Upper lobe of left lung (tissue), 6 donors: ENCODE data around the gene POLE. TPM values are rescaled to one million over a fixed set of nuclear protein-coding genes. Genes with fewer than 3 reads are reported as not detected.
"Not testable (repeated sequence)": the region's sequence is repeated elsewhere in the genome, so short reads cannot be mapped to it uniquely, and the experiment has no call there.

Source experiments
- ATAC-seq, 2 donors: fragments of 200-7000 bp; cut with Tn5 transposase; one replicate each; pipeline ENCODE4 v1.9.1; 2022; ENCODE audit warnings: mild to moderate bottlenecking in 2 of 2, moderate library complexity in 2 of 2; ENCODE audit not compliant: low FRiP score in 2 of 2
- DNase-seq, 2 donors: peaks; one replicate each; pipeline ENCODE4 v3.0.0-alpha.2; 2019 to 2020
- H3K27ac ChIP-seq, 4 donors: fragments of 200-600 bp; sonication (generic); one replicate each; pipeline ENCODE4 v1.5.1; 2016 to 2019
- H3K27me3 ChIP-seq, 4 donors: fragments of 200-600 bp; sonication (generic); one replicate each; pipeline ENCODE4 v1.5.1; 2017 to 2019
- H3K36me3 ChIP-seq, 4 donors: fragments of 200-600 bp; sonication (generic); one replicate each; pipeline ENCODE4 v1.5.1; 2016 to 2019
- H3K4me1 ChIP-seq, 4 donors: fragments of 200-600 bp; sonication (generic); one replicate each; pipeline ENCODE4 v1.5.1; 2018 to 2019
- H3K4me3 ChIP-seq, 4 donors: fragments of 200-600 bp; sonication (generic); one replicate each; pipeline ENCODE4 v1.5.1; 2017 to 2019; ENCODE audit warnings: mild to moderate bottlenecking in 2 of 4, moderate library complexity in 1 of 4
- H3K9me3 ChIP-seq, 4 donors: fragments of 200-600 bp; sonication (generic); one replicate each; pipeline ENCODE4 v1.5.1; 2018 to 2019
- CTCF ChIP-seq, 6 experiments: fragments of 450-650 bp in 4 of 6; fragments of 200-600 bp in 2 of 6; sonication (generic) in 2 of 6; IDR thresholded peaks; one replicate each; pipeline ENCODE4 v1.5.1; 2016 to 2019; ENCODE audit warnings: antibody characterized with exemption in 6 of 6
- EP300 ChIP-seq, 4 donors: sonication (generic); formaldehyde crosslinking; IDR thresholded peaks; one replicate each; pipeline ENCODE4 v1.5.1; 2017; ENCODE audit warnings: antibody characterized with exemption in 4 of 4, control low read depth in 2 of 4
- POLR2A ChIP-seq, 4 donors: fragments of 450-650 bp; IDR thresholded peaks; one replicate each; pipeline ENCODE4 v1.5.1; 2016 to 2017; ENCODE audit warnings: antibody characterized with exemption in 4 of 4, mild to moderate bottlenecking in 2 of 4
- POLR2AphosphoS5 ChIP-seq, 2 donors: sonication (generic); formaldehyde crosslinking; IDR thresholded peaks; one replicate each; pipeline ENCODE4 v1.5.1; 2017; ENCODE audit warnings: antibody characterized with exemption in 2 of 2
- WGBS, 2 donors: methylation state at CpG; one replicate each; pipeline ENCODE4 v1.1.5; 2017 to 2018; 5-methylcytosine and 5-hydroxymethylcytosine counted together
- total RNA-seq, 6 donors: library from RNA; depleted of rRNA in 4 of 6; stranded (reverse); fragments of >200 nt in 4 of 6; gene quantifications; one replicate each; pipeline versions ENCODE4 v1.1.0 to v1.2.1, GENCODE V29; 2016 to 2021
- donor health status: DM: no; HTN: no; CAD: no; lungs with moderate emphysema.
- donor health status: DM: no; HTN: yes; CAD: no; lungs with severe emphysema.

POLE gene
- total RNA-seq, 6 donors from 2014 or later, result 16.6 to 228 (median 26.2) TPM

GRCh38 chr12:132601171-132601883 lies 85.8 kb downstream of the POLE start:
- Histone ChIP-seq H3K4me1 (peaks cover 12 to 41% (median 16%) of the 10 kb centered on the region in 4 donors), H3K36me3 (no peaks in the 10 kb centered on the region), H3K27ac (peak overlapping the region; percentile 38 to 90 (median 72)), H3K9me3 (no peaks in the 10 kb centered on the region), H3K27me3 (peaks cover 0 to 17% (median 4%) of the 10 kb centered on the region in 4 donors), H3K4me3 (peak overlapping the region in 3 of 4 donors; percentile 36 to 56 (median 48))
- DNase-seq (no peak), ATAC-seq (no peak)
- WGBS, 2 donors, result 85 to 91% methylated on average over 12 to 20 of the region's 31 CpGs
- TF ChIP-seq POLR2A (IDR thresholded peaks at IDR 0.05) (no peak), POLR2AphosphoS5 (IDR thresholded peaks at IDR 0.05) (no peak), EP300 (IDR thresholded peaks at IDR 0.05) (no peak), CTCF (IDR thresholded peaks at IDR 0.05) (no peak)

- Histone ChIP-seq H3K4me3 (peak overlapping the region in 3 of 4 donors; percentile 36 to 56 (median 48)), H3K36me3 (no peaks in the 10 kb centered on the region), H3K27ac (peak overlapping the region; percentile 38 to 90 (median 60)), H3K4me1 (peaks cover 12 to 41% (median 18%) of the 10 kb centered on the region in 4 donors), H3K27me3 (peaks cover 0 to 12% (median 4%) of the 10 kb centered on the region in 4 donors), H3K9me3 (no peaks in the 10 kb centered on the region)
- TF ChIP-seq POLR2AphosphoS5 (IDR thresholded peaks at IDR 0.05) (no peak), EP300 (IDR thresholded peaks at IDR 0.05) (no peak), CTCF (IDR thresholded peaks at IDR 0.05) (peak; percentile 44 to 74 (median 58))
- peak; percentile 56 to 83 for ATAC-seq
- WGBS, 2 donors, result 29 to 32% methylated on average over 27 to 43 of the region's 45 CpGs
- DNase-seq, result peak; percentile 67 to 85
Observed at GRCh38 chr12:132600048-132601032, 86.8 kb downstream of the POLE start.

GRCh38 chr12:132599502-132599901 lies 87.6 kb downstream of the POLE start:
- not testable (repeated sequence) for DNase-seq, H3K9me3 ChIP-seq, H3K4me3 ChIP-seq, ATAC-seq, H3K36me3 ChIP-seq, H3K27ac ChIP-seq
- peaks cover 0 to 11% (median 4%) of the 10 kb centered on the region in 4 donors for H3K27me3 ChIP-seq
- 71 to 89% methylated on average over 5 to 6 of the region's 6 CpGs for WGBS, 2 donors
- peaks cover 12 to 41% (median 16%) of the 10 kb centered on the region in 4 donors for H3K4me1 ChIP-seq

- Histone ChIP-seq H3K4me3 (peak overlapping the region in 3 of 4 donors; percentile 39 to 43 (median 40)), H3K9me3 (no peaks in the 10 kb centered on the region), H3K27ac (peak overlapping the region in 1 of 4 donors; percentile 71), H3K27me3 (peaks cover 0 to 6% (median under 1%) of the 10 kb centered on the region in 4 donors), H3K36me3 (no peaks in the 10 kb centered on the region), H3K4me1 (peaks cover 11 to 37% (median 23%) of the 10 kb centered on the region in 4 donors)
- no peak for TF ChIP-seq POLR2AphosphoS5 (IDR thresholded peaks at IDR 0.05)
- TF ChIP-seq EP300 (IDR thresholded peaks at IDR 0.05), result no peak
- no peak for TF ChIP-seq POLR2A (IDR thresholded peaks at IDR 0.05)
- no peak for TF ChIP-seq CTCF (IDR thresholded peaks at IDR 0.05)
- ATAC-seq, result no peak
- WGBS, 2 donors, result 7 to 11% methylated on average over 13 to 18 of the region's 58 CpGs
- peak in 1 of 2 donors; percentile 83 for DNase-seq
Observed at GRCh38 chr12:132597333-132598316, 89.5 kb downstream of the POLE start.
